Measurements from ENCODE around the gene FAM163A. TPM values are rescaled to one million over a fixed set of nuclear protein-coding genes. Genes with fewer than 3 reads are reported as not detected.

Gene FAM163A
- total RNA-seq, 1 experiment from 2014 or later, result 0.46 TPM

DNA sequence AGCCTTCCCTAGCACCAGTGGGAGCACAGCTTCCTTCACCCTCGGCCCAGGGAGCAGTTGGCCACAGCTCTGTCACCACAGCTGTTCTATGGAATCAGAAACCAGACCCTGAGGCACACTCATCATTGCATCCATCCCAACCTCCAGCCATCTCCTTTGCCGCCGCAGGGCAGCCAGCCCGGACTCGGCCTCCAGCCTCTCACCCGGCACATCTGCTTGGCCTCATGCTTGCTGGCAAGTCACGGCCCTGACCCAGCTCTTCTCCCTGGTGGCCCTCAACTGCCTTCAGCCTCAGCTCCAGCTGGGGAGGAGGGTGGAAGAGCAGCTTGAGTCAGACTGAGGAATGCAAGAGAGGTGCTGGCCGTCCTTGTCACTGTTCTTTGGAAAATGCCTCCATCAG, 74.7 kb downstream of the FAM163A start:
- H3K79me2 ChIP-seq (ENCODE audit: insufficient read depth, low read length), result no peaks in the 10 kb centered on the region
- Mint-ChIP-seq H3K36me3 (ENCODE audit: insufficient read depth in 1 of 3, low read depth in 3 of 3) (no peaks in the 10 kb centered on the region; a peak in 1 of 7 replicates), H3K27me3 (ENCODE audit: low read depth) (peaks cover 50% of the 10 kb centered on the region), H3K4me1 (peaks cover 23 to 43% of the 10 kb centered on the region in 2 experiments), H3K4me3 (no peak overlapping the region), H3K27ac (no peak overlapping the region), H3K9me3 (no peaks in the 10 kb centered on the region)
- H2BK12ac ChIP-seq (ENCODE audit: insufficient read length, low read depth, low read length), result no peak overlapping the region
- H2AK5ac ChIP-seq (ENCODE audit: insufficient read length, low read length), result no peak overlapping the region
- no peak for DNase-seq
- no peaks in the 10 kb centered on the region for H3K27me3 ChIP-seq (ENCODE audit: insufficient read depth, low read length)
- H3K4ac ChIP-seq (ENCODE audit: low read depth, low read length), result no peak overlapping the region
- H2BK120ac ChIP-seq (ENCODE audit: low read depth, low read length, poor library complexity, severe bottlenecking), result no peak overlapping the region
- H4K5ac ChIP-seq (ENCODE audit: insufficient read length, low read depth, low read length), result no peak overlapping the region
- H4K91ac ChIP-seq (ENCODE audit: insufficient read length, low read depth, low read length), result no peak overlapping the region
- no peak overlapping the region for H4K8ac ChIP-seq (replicated peaks; ENCODE audit: insufficient read length, low read depth, low read length)
- no peak overlapping the region for H3K4me2 ChIP-seq (ENCODE audit: insufficient read depth, insufficient read length, low read length)
- no peak overlapping the region for H2BK5ac ChIP-seq (ENCODE audit: insufficient read length, low read length)
- H3T11ph ChIP-seq (ENCODE audit: low read length), result no peak overlapping the region
- H3K79me1 ChIP-seq (ENCODE audit: insufficient read depth, low read depth, low read length, poor library complexity, severe bottlenecking), result no peaks in the 10 kb centered on the region
- no peak overlapping the region for H2BK20ac ChIP-seq (ENCODE audit: low read depth, low read length, poor library complexity, severe bottlenecking)
- H2BK15ac ChIP-seq (ENCODE audit: low read depth, low read length), result no peak overlapping the region
- no peak overlapping the region for H3K56ac ChIP-seq (ENCODE audit: insufficient read length, low read depth, low read length)
- H3K14ac ChIP-seq (ENCODE audit: insufficient read depth, low read length), result no peak overlapping the region
- H3K18ac ChIP-seq (ENCODE audit: insufficient read length, low read depth, low read length), result no peak overlapping the region
- TF ChIP-seq, protein P1, sequence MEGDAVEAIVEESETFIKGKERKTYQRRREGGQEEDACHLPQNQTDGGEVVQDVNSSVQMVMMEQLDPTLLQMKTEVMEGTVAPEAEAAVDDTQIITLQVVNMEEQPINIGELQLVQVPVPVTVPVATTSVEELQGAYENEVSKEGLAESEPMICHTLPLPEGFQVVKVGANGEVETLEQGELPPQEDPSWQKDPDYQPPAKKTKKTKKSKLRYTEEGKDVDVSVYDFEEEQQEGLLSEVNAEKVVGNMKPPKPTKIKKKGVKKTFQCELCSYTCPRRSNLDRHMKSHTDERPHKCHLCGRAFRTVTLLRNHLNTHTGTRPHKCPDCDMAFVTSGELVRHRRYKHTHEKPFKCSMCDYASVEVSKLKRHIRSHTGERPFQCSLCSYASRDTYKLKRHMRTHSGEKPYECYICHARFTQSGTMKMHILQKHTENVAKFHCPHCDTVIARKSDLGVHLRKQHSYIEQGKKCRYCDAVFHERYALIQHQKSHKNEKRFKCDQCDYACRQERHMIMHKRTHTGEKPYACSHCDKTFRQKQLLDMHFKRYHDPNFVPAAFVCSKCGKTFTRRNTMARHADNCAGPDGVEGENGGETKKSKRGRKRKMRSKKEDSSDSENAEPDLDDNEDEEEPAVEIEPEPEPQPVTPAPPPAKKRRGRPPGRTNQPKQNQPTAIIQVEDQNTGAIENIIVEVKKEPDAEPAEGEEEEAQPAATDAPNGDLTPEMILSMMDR (conservative IDR thresholded peaks at IDR 0.05), result no peak
- no peaks in the 10 kb centered on the region for H3K9me3 ChIP-seq (ENCODE audit: control insufficient read depth, low read depth, low read length)
- no peak overlapping the region for H3K23ac ChIP-seq (ENCODE audit: insufficient read length, low read depth, low read length)
- no peak overlapping the region for H3K27ac ChIP-seq (ENCODE audit: insufficient read length, low read depth, low read length)
- H3K9ac ChIP-seq (ENCODE audit: extremely low read depth, insufficient read length, low read length), result no peak overlapping the region
- no peaks in the 10 kb centered on the region for H3K4me1 ChIP-seq (ENCODE audit: insufficient read depth, low read length)
- H2AFZ ChIP-seq (ENCODE audit: low read length), result no peak overlapping the region
- H3K23me2 ChIP-seq (ENCODE audit: insufficient read length, low read depth, low read length, poor library complexity, severe bottlenecking), result peaks cover 12% of the 10 kb centered on the region
- WGBS (ENCODE audit: extremely low coverage, insufficient read length, low lambda C conversion rate), result no CpG with 5 or more reads among the region's 8 CpGs
- H4K20me1 ChIP-seq (ENCODE audit: control insufficient read depth, insufficient read depth, insufficient read length), result no peaks in the 10 kb centered on the region

Data from H9 (cell line).